GM21723 (cell line): Measurements from ENCODE around the gene BGN.

Experiments
- ATAC-seq: cut with Tn5 transposase; IDR thresholded peaks from one replicate; pipeline ENCODE4 v1.9.1; 2021; ENCODE audit warnings: mild to moderate bottlenecking, moderate library complexity; ENCODE audit not compliant: unreplicated experiment

The BGN gene

DNA sequence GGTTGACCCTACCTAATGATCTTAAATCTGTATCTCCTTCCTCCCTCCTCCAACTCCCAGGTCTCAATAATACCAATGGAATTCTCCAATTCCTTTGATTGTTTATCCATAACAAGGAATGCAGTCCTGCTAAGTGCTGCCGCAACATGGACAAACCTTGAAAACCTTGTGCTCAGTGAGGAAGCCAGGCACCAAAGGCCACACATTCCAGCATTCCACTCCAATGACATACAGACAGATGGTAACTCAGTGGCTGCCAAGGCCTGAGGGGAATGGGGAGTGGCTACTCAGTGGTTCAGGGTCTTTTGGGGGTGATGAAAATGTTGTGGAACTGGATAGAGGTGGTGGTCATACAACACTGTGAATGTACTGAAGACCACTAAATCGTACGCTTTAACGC is 34.8 kb upstream of the BGN start:
- ATAC-seq: no peak

DNA sequence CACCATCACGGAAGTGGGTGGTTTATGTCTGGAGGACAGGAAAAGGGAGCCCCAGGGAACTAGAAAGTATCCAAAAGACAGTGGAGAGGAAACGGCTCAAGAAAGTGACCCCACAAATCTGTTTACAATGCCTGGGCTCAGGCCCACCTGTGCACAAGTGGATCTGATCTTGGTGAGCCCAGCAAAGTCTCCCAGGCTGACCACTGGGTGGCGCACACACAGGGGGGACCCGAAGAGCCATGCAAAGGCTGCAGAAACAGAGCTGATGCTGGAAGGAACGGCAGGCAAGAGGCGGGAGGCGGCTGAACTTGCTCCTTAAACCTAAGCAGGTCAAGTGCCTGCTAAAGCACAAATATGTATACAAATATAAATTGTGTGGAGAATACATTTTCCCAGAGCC is 34.0 kb upstream of the BGN start:
- no peak for ATAC-seq

DNA sequence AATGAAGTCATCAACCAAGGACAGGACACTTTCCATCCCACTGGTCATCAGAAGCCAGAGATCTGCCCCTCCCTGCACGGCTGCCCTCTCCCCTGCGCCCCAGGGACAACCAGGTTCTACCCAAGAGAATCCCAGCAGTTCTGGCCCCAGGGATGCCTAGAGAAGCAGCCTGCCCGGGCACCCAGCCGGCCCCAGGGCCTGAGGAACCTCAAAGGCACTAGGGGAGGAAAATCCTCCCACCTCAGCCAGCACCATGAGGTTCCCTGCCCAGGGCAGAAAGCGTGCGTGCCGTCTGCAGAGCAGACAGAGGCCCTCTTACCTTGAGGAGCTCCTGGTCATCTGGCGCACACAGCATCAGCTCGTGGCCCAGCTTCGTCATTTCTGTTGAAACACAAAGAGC is 32.5 kb upstream of the BGN start:
- no peak for ATAC-seq

DNA sequence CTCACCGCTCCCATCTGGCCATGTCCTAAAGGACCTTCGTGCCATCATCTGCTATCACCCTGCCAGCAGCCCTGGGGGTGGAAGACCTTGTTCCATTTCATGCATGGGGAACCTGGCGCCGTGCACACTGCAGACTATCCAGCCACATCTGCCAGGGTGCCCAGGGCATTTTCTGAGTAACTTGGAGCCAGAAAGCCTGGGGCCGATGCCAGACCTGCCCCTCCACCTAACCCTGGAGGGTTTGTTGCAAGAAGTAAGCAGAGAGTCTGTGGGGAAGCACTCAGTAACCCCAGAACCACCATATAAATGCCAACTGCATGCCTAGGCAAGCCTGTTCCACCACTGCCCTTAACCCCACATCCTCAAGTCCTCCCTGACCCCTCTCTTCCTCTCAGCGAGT is 31.7 kb upstream of the BGN start:
- ATAC-seq: no peak

DNA sequence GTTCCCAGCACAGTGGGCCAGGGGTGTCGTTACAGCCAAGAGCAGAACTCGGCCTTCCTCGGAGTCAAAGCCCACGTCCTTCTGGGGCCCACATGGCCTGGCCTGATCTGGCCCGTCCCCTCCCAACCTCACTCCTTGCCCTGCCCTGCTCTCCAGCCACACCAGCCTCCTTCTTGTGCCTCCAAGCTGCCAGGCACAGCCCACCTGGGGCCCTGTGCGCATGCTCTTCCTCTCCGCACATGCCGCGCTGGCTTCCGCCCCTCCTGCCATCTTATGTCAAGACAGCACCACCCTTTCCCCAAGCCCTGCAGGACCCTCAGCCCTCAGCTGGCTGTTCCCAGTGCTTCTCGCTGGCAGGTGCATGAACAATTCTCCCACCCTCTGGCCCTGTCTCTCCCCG is 31.2 kb upstream of the BGN start:
- no peak for ATAC-seq

DNA sequence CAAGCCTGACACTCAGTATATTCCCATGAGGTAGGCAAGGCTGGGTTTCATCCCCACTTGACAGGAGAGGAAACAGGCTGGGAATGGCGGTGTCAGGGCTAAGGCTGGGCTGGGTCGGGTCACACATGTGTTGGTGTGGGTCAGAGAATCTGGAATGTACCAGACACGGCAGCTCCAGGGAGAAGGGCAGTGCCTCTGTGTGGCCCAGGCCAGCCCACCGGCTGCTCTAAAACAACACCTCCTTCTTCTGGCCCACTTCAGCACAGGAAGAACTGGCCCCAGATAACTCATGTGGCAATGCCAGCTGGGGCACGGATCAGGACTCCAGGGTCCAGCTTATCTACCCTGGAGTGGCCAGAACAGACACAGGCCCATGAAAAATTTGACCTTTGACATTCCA is 30.7 kb upstream of the BGN start:
- no peak for ATAC-seq

DNA sequence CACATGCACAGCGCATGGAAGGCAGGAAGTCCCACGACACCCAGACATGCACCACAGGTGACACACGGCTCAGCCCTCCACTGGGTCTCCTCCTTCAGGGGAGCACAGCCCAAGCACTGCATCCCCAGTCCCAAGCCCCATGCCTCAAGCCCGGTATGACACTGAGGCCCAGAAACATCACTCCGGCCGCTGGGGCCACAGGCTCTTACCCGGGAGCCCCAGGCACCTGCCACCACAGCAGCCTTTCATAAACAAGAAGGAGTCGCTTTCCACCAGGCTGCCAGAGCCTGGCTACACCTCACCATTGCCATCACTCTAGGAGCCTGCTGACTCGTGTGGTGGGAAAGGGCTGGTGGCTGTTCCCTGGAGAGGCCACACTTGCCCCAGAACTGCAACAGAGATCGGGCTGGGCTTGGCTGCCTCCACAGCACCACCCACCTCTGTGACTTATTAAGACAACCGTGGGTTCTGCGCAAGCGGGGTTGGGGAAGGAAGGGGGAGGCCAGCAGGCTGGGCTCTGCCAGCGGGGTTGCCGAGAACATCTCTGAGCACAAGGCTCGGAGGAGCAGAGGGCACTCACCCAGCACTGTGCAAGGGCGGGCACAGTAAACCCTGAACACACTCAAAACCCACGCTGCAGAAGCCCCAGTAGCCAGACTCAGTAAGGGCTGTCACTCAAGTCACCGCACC is 28.9 kb upstream of the BGN start:
- no peak for ATAC-seq

DNA sequence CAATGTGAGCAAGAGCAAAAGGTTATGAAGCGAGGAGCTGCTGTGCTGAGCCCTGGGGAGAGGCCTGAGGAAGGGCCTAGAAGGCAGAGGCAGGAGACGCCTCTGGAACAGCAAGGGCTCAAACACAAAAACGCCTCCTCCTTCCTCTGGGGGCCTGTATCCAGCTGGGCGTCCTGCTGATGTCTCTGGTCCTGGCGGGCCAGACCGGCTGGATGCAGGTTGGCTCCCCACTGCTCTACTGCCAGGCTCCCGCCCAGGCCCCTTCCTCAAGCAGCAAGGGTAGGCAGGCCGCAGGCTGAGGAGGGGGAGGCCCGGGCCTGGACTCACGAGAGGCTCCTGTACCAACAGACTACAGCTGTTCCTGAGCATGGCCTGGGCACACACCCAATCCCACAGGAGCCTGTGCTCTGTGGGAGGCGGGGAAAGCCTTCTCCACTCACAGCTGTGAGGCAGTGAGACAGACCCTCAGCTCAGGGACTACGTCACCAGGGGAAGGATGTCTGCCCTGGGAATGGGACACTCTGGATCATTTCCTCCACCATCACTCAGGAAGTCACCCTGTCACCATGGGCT is 26.7 kb upstream of the BGN start:
- no peak for ATAC-seq

DNA sequence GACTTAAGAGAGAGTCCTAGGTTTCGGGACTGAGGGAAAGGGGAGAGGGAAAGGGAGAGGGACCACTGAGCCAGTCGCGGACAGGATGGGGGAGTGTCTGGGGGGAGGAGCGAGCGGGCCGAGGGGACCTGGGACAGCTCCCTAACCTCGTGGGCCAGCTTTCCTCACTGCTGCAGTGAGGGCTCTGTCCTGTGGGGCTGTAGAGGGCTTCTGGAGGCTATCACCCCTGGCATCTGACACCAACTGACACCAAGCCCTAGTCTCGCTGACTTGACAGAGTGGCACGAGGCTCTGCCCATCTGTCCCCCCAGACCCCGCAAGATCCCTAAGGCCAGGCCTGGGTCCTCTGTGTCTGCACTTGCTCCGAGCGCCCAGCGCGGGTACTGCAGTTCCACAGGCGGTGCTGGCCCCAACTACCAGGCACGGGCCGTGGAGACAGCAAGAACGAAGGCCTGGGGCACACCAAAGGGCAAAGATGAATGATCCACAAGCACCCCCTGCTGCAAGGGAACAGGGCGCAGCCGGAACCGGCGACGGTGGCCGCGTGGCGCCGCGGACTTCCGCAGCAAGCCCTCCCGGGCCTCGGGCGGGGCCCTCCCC is 24.9 kb upstream of the BGN start:
- ATAC-seq: peak; percentile 47

DNA sequence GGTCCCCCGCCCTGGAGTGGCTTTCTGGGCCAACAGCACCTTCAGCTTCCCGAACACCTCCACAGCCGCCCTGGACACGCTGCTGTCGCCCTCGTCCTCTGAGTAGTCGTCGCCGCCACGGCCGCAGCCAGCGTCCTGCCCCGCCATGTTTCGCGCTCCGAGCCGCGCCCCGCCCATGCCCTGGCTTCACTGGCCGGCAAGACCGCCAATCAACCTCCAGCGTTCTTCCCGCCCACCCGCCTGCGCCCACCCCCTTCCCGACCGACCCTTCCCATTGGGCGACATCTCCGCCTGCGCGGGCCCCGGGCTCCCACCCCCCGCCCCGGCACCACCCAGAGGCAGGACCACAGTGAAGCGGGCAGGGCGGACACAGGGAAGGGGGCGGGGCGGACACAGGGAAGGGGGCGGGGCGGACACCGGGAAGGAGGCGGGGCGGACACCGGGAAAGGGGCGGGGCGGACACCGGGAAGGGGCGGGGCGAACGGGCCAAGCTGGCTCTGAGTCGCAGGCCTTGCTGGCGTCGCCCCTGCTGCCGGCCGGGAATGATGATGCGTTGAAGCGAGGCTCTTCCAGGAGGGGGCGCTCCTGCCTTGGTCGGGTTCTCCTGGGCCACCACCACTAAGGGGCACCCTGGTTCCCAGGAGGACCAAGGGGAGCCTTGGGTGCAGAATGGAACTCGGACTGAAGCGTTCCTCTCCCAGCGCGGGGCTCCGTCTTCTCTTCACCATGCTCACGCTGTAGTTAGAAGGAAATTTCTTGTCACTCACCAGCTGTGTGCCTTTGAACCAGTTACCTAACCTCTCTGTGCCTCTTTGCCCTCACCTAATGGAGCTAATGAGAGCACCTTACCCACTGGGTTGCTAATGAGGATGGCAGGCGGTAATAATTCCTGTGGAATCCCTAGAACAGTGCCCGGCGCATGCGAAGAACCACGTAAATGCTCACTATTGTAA is 24.1 kb upstream of the BGN start, which contains the start of gene HAUS7:
HAUS7 (minus strand) TSS at position 166 of the 953 bp plus-strand sequence; CDS start at position 147, 19 bp downstream.
- peak; percentile 79 for ATAC-seq

DNA sequence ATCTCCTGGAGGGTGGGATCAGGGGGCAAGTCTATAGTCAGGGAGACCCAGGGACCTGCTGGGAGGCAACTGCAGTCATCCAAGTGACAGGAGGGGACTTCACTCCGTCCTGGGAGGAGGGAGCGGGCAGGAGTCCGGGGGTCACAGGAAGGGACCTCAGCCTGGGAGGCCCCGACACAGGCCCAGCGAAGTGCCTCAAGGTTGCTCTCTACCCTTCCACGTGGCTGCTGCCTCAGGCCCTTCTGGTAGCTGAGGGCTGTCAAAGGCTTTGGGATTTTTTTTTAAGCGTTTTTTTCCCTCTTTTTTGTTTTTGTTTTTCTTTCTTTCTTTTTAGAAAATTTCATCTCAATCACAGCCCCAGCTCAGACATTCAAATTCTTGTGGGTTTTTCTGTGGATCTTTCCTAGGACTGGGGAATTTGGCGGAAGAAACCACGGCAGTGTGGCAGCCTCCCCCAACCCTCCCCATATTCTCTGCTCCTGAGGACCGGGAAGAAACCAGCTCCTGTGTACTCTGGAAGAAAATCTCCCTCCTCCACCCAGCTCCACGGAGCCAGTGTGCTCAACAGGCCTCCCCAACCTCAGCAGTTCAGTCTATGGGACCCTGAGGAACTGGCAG is 23.0 kb upstream of the BGN start:
- no peak for ATAC-seq

DNA sequence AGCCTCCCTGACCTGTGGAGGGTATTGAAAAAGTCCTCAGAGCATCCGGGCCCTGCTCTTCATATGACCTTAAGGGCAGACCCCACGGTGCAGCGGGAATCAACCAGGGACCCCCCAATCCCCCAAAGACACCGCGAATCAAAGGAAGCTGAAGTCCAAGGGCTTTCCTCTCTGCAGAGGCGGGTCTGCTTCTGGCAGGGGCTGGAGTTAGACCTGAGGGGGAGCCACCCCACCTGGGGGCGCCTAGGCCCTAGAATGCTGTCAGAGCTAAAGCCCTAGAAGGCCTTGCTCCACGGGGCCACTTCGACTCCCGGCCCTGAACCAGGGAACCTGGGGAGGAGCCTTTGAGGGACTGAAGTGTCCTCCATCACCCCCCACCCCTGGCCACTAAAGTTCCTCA is 21.7 kb upstream of the BGN start:
- ATAC-seq: no peak

DNA sequence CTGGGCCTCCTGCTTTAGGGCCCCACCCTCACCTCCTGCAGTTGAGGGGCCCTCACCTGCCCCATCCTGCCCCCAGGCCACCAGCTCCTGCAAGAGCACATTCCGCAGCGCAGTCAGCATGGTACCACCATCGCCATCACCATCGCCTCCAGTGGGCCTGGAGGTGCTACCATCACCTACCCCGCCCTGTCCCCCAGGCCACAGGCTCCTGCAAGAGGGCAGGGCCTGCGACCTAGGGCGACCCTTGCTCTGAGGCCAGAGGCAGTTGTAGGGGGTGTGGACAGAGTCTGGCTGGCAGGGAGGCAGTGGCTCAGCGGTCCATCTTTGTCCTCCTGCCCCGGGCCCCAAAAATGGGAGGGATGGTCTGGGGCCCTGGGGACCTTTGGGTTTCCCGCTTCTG is 20.5 kb upstream of the BGN start:
- no peak for ATAC-seq

DNA sequence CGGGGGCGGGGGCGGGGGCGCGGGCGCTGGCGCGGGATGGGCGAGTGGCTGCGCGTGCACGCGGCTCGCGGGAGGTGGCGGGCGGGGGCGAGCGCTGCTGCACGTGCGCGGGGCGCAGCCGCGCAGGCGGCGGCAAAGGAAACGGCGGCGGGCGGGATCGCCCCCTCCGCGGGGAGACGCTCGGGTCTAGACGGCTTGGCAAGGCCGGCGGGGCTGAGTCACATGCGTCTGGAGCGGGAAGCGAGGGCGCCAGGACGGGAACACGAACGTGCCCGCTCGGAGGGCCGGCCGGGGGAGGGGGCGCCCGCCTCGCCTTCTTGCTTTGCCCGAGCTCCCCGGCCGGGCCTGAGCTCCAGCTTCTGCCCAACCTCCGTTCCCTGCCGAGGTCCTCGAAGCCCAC is 20.1 kb upstream of the BGN start:
- ATAC-seq: no peak

DNA sequence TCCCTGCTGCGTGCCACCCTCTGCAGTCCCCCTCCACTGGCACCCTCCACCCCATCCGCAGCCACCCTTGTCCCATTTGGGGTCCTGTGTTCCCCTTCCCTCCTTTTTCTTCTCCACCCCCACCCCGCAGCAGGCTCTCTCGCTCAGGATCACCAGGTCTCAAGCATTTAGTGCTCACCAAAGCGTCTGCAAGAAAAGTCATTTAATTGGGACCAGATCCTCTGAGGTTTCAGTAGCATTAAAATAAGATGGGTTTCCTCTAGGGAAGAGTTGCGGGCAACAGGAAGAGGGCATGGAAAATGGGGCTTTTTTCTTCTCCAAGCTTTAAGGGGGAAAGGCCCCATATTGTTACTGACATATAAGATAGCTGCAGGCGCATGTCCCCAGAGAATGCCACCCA is 19.5 kb upstream of the BGN start:
- ATAC-seq: no peak

DNA sequence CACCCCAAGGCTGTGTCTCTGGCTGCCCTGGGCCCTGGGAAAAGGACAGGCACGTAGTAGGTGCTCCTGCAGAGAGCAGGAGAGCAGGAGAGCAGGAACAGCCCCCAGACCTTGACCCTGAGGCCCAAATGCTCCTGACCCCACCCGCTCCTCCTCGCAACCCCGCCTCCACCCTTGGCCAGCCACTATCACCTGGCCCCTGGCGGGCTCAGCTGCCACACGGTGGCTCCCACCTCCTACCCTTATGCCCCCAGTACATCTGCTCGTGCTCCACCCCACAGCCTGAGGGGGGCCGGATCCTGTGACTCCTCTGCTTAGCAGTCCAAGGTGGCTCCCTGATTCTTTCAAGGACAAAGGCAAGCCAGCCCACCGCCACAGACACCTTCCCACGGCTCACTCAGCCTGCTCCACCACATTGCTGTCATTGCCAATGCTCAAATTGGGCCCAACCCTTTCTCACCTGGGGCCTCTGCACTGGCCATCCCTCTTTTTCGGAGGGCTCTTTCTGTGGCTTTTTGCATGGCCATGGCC is 19.0 kb upstream of the BGN start:
- ATAC-seq: no peak

DNA sequence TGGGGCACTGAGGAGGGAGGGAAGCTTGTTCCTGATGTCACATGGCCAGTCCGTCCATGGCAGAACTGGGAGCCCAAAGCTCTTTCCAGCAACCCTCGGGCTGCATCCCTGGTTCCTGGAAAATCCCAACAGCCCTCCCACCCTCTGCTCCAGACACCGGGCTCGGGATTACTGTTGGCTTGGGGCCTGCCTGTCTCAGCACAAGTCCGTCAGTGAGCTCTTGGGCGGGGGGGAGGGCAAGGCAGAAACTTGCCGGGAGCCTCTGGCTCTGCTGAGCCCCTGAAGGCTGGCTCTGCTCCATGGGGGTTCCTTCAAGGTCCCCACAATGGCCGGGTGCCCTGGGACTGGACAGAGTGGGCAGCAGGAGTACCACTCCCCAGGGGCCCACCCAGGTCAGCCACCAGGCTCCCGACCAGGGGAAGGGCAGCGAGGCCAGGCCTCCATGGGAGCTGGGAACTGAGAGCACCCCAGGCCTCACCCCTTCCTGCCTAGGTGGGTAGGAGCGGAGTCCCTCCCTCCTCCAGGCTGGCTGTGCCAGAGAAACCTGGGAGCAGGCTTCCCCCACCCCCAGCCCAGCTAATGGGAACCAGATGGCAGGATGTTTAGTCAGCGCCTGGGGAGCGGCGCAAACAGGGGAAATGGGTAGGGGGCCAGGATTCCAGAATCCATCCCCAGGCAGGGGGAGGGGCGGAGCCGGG is 18.0 kb upstream of the BGN start:
- ATAC-seq: no peak

DNA sequence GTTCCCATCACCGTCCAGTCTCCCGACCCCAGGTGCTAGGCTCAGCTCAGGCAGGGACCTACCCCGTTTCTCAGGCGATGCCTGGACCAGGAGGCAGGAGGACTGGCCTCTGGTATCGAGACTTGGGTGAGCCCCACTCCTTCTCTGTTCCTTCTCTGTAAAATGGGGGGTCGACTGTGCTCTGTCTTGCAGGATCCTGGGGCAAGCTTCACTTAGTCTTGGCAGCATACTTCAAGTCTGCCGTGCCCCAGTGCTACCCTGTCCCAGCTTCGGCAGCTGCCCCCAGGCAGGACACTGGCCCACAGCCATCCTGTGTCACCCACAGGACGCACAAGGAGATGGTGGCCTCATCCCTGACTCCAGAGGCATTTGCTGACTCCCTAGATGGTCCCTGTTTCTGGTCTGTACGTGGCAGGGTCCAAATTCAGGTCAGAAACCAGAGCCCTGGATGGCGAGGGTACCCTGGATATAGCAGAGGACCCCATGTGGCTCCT is 17.4 kb upstream of the BGN start:
- ATAC-seq: no peak

DNA sequence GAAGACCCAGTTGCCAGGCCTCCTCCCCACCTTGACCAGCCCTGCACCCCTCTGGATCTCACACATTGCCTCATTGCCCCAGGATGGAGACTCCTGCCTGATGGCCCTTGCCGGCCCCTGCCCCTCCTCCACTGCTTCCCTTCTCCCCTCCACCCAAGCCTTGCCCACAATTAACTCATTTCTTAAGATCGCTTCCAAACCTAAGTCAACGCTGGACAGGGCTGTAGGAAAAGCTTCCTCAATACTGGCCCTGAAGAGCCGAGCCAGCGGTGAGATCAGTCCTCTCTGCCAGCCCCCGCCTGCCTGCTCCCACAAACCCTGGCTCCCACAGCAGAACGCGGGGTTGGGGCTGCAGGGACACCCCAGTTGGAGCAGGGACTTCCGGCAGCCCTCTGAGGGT is 16.9 kb upstream of the BGN start:
- ATAC-seq: no peak

DNA sequence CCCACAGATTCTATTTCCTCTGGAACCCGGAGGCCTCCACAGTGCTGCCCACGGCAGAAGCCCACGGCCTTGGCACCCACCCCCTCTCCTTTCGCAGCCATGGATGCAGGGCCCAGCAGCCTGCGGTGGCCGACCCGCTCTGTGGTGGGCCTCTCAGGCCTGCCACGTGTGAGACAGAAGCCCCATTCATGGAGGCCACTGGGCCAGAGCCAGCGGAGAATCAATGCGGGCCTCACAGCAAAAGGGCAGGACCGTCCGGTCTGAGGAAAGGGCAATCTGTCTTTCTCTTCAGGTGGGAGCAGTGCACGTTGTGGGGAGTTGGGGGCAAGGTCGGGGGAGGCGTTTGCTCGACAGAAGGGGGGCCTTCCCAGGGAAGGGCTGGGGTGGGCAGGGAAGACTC is 16.0 kb upstream of the BGN start:
- no peak for ATAC-seq
